Adrenal gland (tissue), 12 donors: ENCODE measurements around the gene FXYD4. TPM values are rescaled to one million over a fixed set of nuclear protein-coding genes. Genes with fewer than 3 reads are reported as not detected.

Experiments used
- DNase-seq, 7 donors: peaks; one replicate each; pipeline ENCODE4 v3.0.0-alpha.2; 2019 to 2020
- H3K27ac ChIP-seq, 5 donors: fragments of 200-600 bp; sonication (generic) in 4 of 5; 1 replicate in 3 of 5; 2 replicates in 2 of 5; pipeline versions ENCODE4 v1.5.1 to v1.8.0; 2016 to 2020; ENCODE audit warnings: mild to moderate bottlenecking in 1 of 5
- H3K27me3 ChIP-seq: fragments of 200-600 bp; 2 replicates; pipeline ENCODE4 v1.8.0; 2021
- H3K36me3 ChIP-seq, 2 donors: fragments of 200-600 bp; replicated peaks in 1 of 2; 1 replicate in 1 of 2; 2 replicates in 1 of 2; pipeline versions ENCODE4 v1.5.1 to v1.8.0; 2018 to 2022
- H3K4me1 ChIP-seq, 2 donors: fragments of 200-600 bp; replicated peaks in 1 of 2; 1 replicate in 1 of 2; 2 replicates in 1 of 2; pipeline versions ENCODE4 v1.5.1 to v1.8.0; 2018 to 2021
- H3K4me3 ChIP-seq, 4 donors: fragments of 200-600 bp; sonication (generic) in 3 of 4; one replicate each; pipeline ENCODE4 v1.5.1; 2016 to 2018
- H3K9me3 ChIP-seq, 3 donors: fragments of 200-600 bp; sonication (generic) in 1 of 3; replicated peaks in 1 of 3; 1 replicate in 2 of 3; 2 replicates in 1 of 3; pipeline versions ENCODE4 v1.5.1 to v1.8.0; 2016 to 2021
- POLR2A ChIP-seq, 2 donors: fragments of 450-650 bp; IDR thresholded peaks; one replicate each; pipeline ENCODE4 v1.6.1; 2017; ENCODE audit warnings: antibody characterized with exemption in 2 of 2, mild to moderate bottlenecking in 2 of 2, moderate library complexity in 1 of 2
- WGBS, 4 donors: extraction: QIAGEN DNeasy Blood & Tissue Kit in 2 of 4; methylation state at CpG; one replicate each; pipeline versions ENCODE4 v1.1.5 to v1.1.7; 2013 to 2017; 5-methylcytosine and 5-hydroxymethylcytosine counted together
- intact Hi-C, 2 donors: fragments of 100-400 bp; cut with DNase I; formaldehyde crosslinking; loops; one replicate each; pipeline versions ENCODE4 v1.14.1 to v1.15.0; 2022 to 2023
- polyA plus RNA-seq, 3 donors: library from polyadenylated mRNA; stranded (reverse); fragments of 200-250 nt in 2 of 3; fragments of 350-450 nt in 1 of 3; fragmentation: Illumina TruSeq in 1 of 3; extraction: RNeasy Lipid Tissue Mini Kit (QIAGEN cat#74804) in 1 of 3; gene quantifications; one replicate each; pipeline ENCODE4 v1.2.3, GENCODE V29; 2013 to 2014
- total RNA-seq, 9 donors: library from RNA; depleted of rRNA in 4 of 9; stranded (reverse); fragments of >200 nt in 4 of 9; fragments of 120-200 nt in 1 of 9; fragmentation: NEBNext Ultra II Directional in 1 of 9; extraction: Animal tissue kit (Norgen Biotek cat#: 25700) in 1 of 9; gene quantifications; one replicate each; pipeline versions ENCODE4 v1.1.0 to v1.2.4, GENCODE V29; 2013 to 2023
- TF ChIP-seq, protein P1 (sequence below), 6 experiments: fragments of 450-650 bp in 4 of 6; fragments of 200-600 bp in 2 of 6; sonication (generic) in 1 of 6; IDR thresholded peaks; 1 replicate in 5 of 6; 2 replicates in 1 of 6; pipeline versions ENCODE4 v1.5.1 to v1.8.0; 2016 to 2021; ENCODE audit warnings: antibody characterized with exemption in 6 of 6, mild to moderate bottlenecking in 2 of 6, moderate library complexity in 1 of 6
- donor health status: healthy with polysubstance abuse.
- donor health status: Bipolar disorder and iron deficiency.
- donor health status: DM: yes; HTN: yes; CAD: no.
- donor health status: DM: no; HTN: no; CAD: no.
- donor health status: DM: no; HTN: no; CAD: no.
- donor health status: DM: yes; HTN: yes; CAD: no.

The FXYD4 gene
- total and polyA plus RNA-seq, 12 donors: 0.86 TPM; not detected in 11

DNA sequence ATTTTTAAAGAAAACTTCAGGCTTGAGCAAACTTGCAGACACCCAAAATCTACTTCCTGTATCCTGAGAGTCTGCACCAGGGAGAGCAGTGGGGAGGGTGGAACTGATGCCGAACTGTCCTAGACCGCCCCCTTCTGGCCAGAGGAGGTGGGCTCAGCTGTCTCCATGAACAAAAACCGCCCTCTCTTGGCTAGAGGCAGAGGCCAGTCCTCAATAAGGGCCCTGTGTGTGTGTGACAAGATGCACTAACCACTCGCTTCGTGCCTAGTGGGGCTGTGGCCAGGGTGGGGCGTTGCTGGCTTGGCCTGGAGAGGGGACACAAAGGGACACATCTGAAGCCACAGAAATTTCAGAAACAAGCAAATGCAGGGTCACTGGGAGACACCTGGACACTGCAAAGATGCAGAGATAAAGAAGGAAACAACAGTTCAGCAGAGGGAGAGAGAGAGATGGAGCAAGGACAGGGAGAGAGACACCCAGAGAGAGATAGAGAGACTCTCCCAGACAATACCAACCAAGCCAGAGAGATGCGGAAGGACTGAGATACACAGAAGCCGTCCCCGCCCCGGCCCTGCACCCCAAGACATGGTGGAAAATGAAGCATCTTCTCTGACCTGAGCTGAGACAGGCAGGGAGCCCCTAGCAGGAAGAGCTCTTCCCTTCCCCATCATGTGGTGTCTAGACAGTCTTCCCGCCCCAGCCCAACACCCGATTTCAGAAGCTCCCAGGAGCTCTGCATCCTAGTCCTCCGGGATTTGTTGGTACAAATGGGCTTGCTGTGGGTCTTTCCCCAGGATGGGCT is 22.7 kb upstream of the FXYD4 start:
- WGBS, 4 donors: 45 to 55% (median 52%) methylated on average over 12 to 13 of the region's 13 CpGs
- Histone ChIP-seq H3K4me1 (peaks cover 0 to 4% of the 10 kb centered on the region in 2 donors), H3K27me3 (peaks cover 4% of the 10 kb centered on the region), H3K9me3 (no peaks in the 10 kb centered on the region), H3K36me3 (no peaks in the 10 kb centered on the region), H3K27ac (no peak overlapping the region), H3K4me3 (no peak overlapping the region)
- TF ChIP-seq, protein P1, sequence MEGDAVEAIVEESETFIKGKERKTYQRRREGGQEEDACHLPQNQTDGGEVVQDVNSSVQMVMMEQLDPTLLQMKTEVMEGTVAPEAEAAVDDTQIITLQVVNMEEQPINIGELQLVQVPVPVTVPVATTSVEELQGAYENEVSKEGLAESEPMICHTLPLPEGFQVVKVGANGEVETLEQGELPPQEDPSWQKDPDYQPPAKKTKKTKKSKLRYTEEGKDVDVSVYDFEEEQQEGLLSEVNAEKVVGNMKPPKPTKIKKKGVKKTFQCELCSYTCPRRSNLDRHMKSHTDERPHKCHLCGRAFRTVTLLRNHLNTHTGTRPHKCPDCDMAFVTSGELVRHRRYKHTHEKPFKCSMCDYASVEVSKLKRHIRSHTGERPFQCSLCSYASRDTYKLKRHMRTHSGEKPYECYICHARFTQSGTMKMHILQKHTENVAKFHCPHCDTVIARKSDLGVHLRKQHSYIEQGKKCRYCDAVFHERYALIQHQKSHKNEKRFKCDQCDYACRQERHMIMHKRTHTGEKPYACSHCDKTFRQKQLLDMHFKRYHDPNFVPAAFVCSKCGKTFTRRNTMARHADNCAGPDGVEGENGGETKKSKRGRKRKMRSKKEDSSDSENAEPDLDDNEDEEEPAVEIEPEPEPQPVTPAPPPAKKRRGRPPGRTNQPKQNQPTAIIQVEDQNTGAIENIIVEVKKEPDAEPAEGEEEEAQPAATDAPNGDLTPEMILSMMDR (IDR thresholded peaks at IDR 0.05): peak; percentile 84 to 94 (median 88)
- TF ChIP-seq POLR2A (IDR thresholded peaks at IDR 0.05): no peak
- intact Hi-C loops: loop anchor here (2.0 to 10.0 kb wide), 2 partner anchors 54 kb away; no protein-coding TSS in a partner anchor
- DNase-seq: peak; percentile 82 to 93 (median 86)

DNA sequence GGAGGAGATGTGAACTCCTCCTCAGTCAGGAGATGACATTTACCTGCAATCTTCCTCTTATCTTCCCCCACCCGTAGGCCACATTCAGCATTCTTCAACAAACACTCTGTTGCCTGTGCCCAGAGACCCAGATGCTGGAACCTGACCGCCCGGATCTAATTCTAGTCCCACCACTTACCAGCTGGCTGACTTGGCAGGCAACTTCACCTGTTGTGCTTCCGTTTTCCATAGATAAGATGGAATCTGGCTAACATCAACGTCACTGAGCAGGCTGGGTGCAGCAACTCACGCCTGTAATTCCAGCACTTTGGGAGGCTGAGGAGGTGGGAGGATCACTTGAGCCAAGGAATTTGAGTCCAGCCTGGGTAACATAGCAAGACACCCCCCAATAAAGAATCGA is 21.3 kb upstream of the FXYD4 start:
- peaks cover 5 to 13% of the 10 kb centered on the region in 2 donors for H3K4me1 ChIP-seq
- no peak for TF ChIP-seq POLR2A (IDR thresholded peaks at IDR 0.05)
- TF ChIP-seq, protein P1 (IDR thresholded peaks at IDR 0.05): no peak
- DNase-seq: no peak
- intact Hi-C loops: no loop called here
- H3K27ac ChIP-seq: no peak overlapping the region
- 66 to 78% (median 72%) methylated on average over 6 to 7 of the region's 7 CpGs for WGBS, 4 donors
- H3K9me3 ChIP-seq: no peaks in the 10 kb centered on the region
- H3K36me3 ChIP-seq: no peaks in the 10 kb centered on the region
- H3K27me3 ChIP-seq: peaks cover 4% of the 10 kb centered on the region
- H3K4me3 ChIP-seq: no peak overlapping the region

DNA sequence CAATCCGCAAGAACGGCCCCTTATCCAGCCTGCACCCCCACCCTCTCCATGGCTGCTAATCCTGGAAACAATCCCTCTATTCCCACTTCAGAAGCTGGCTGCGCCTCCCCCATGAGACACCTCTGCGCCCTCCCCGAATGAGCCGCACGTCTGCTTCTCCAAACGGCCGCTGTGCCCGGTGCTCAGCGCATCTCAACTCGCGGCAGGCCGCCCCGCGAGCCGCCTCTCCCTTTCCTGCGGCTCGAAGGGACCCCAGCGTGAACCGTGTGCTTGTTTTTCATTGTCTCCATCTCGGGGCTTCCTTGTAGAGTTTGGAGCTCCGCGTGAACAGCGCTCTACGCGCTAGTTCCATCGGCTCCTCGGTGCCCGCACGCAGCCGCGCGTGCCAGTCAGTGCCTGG is 20.8 kb upstream of the FXYD4 start:
- Histone ChIP-seq H3K9me3 (no peaks in the 10 kb centered on the region), H3K36me3 (no peaks in the 10 kb centered on the region), H3K4me1 (peaks cover 5 to 13% of the 10 kb centered on the region in 2 donors), H3K4me3 (no peak overlapping the region), H3K27me3 (peaks cover 4% of the 10 kb centered on the region), H3K27ac (no peak overlapping the region)
- TF ChIP-seq, protein P1 (IDR thresholded peaks at IDR 0.05): no peak
- no peak for TF ChIP-seq POLR2A (IDR thresholded peaks at IDR 0.05)
- WGBS, 4 donors: 33 to 37% (median 36%) methylated on average over 31 to 34 of the region's 34 CpGs
- intact Hi-C loops: no loop called here
- no peak for DNase-seq

DNA sequence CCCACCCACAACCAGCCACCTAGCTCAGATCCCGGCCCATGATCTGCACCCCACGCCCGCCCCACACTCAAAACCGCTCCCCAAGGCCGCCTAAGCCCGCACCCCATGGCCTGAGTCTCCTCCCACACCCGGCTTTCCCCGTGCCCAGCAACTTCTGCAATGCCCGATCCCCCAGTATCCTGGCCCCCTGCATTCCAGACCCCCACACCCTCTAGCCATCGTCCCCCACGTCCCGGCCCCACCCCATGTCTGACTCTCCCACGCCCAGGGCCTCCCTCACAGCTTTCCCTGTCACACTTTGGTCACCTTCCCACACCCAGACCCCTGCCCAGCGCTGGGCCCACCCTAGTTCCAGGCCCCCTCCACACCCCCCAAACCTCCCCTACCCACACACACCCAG is 20.1 kb upstream of the FXYD4 start:
- Histone ChIP-seq H3K4me3 (no peak overlapping the region), H3K36me3 (no peaks in the 10 kb centered on the region), H3K4me1 (peaks cover 5 to 13% of the 10 kb centered on the region in 2 donors), H3K27me3 (peaks cover 4% of the 10 kb centered on the region), H3K27ac (no peak overlapping the region), H3K9me3 (no peaks in the 10 kb centered on the region)
- intact Hi-C loops: no loop called here
- TF ChIP-seq, protein P1 (IDR thresholded peaks at IDR 0.05): no peak
- TF ChIP-seq POLR2A (IDR thresholded peaks at IDR 0.05): no peak
- no peak for DNase-seq
- WGBS, 4 donors: 54 to 65% (median 59%) methylated on average over 11 to 14 of the region's 14 CpGs
